Tibial artery (tissue), 4 donors: ENCODE measurements around the gene PSMD5.

Experiments
- DNase-seq, 2 donors: peaks; one replicate each; pipeline ENCODE4 v3.0.0-alpha.2; 2019
- H3K27ac ChIP-seq, 2 donors: fragments of 200-600 bp; sonication (generic) in 1 of 2; 1 replicate in 1 of 2; 2 replicates in 1 of 2; pipeline ENCODE4 v1.5.1; 2018 to 2019; ENCODE audit warnings: mild to moderate bottlenecking in 1 of 2
- H3K27me3 ChIP-seq, 2 donors: fragments of 200-600 bp; sonication (generic) in 1 of 2; one replicate each; pipeline versions ENCODE4 v1.5.1 to v1.6.0; 2016 to 2019
- H3K36me3 ChIP-seq, 3 donors: fragments of 200-600 bp; sonication (generic) in 2 of 3; one replicate each; pipeline ENCODE4 v1.5.1; 2016 to 2019; ENCODE audit warnings: mild to moderate bottlenecking in 2 of 3
- H3K4me1 ChIP-seq, 4 donors: fragments of 200-600 bp; sonication (generic) in 2 of 4; 1 replicate in 3 of 4; 2 replicates in 1 of 4; pipeline ENCODE4 v1.5.1; 2016 to 2019
- H3K4me3 ChIP-seq, 2 donors: fragments of 200-600 bp; sonication (generic) in 1 of 2; 1 replicate in 1 of 2; 2 replicates in 1 of 2; pipeline ENCODE4 v1.5.1; 2018 to 2019; ENCODE audit warnings: mild to moderate bottlenecking in 2 of 2
- H3K9me3 ChIP-seq, 3 donors: fragments of 200-600 bp; sonication (generic) in 1 of 3; one replicate each; pipeline ENCODE4 v1.5.1; 2016 to 2019
- CTCF ChIP-seq, 2 experiments: fragments of 200-600 bp in 1 of 2; fragments of 450-650 bp in 1 of 2; IDR thresholded peaks; one replicate each; pipeline ENCODE4 v1.5.1; 2017 to 2019; ENCODE audit warnings: antibody characterized with exemption in 2 of 2, mild to moderate bottlenecking in 1 of 2, moderate library complexity in 1 of 2
- intact Hi-C: fragments of 100-400 bp; cut with DNase I; formaldehyde crosslinking; loops from one replicate; pipeline ENCODE4 v1.15.0; 2023; ENCODE audit warnings: low total_unique reads

Gene PSMD5

GRCh38 chr9:120839146-120839545 lies 3.6 kb downstream of the PSMD5 start:
- Histone ChIP-seq H3K4me3 (no peak overlapping the region), H3K27me3 (no peaks in the 10 kb centered on the region), H3K4me1 (peaks cover 0 to 36% (median 16%) of the 10 kb centered on the region in 4 donors), H3K36me3 (peaks cover 0 to 18% (median 4%) of the 10 kb centered on the region in 3 donors), H3K27ac (no peak overlapping the region), H3K9me3 (no peaks in the 10 kb centered on the region)
- intact Hi-C loops: no loop called here
- no peak for DNase-seq
- TF ChIP-seq CTCF (IDR thresholded peaks at IDR 0.05): no peak

- Histone ChIP-seq H3K9me3 (no peaks in the 10 kb centered on the region), H3K4me3 (no peak overlapping the region), H3K36me3 (peaks cover 4 to 24% (median 9%) of the 10 kb centered on the region in 3 donors), H3K27ac (no peak overlapping the region), H3K4me1 (peaks cover 0 to 30% (median 8%) of the 10 kb centered on the region in 4 donors), H3K27me3 (no peaks in the 10 kb centered on the region)
- no peak for TF ChIP-seq CTCF (IDR thresholded peaks at IDR 0.05)
- intact Hi-C loops: no loop called here
- no peak for DNase-seq
Observed at GRCh38 chr9:120837921-120838320, 4.8 kb downstream of the PSMD5 start.

- Histone ChIP-seq H3K4me3 (no peak overlapping the region), H3K36me3 (peaks cover 47 to 58% (median 48%) of the 10 kb centered on the region in 3 donors), H3K27ac (no peak overlapping the region), H3K9me3 (no peaks in the 10 kb centered on the region), H3K27me3 (no peaks in the 10 kb centered on the region), H3K4me1 (no peaks in the 10 kb centered on the region)
- DNase-seq: no peak
- intact Hi-C loops: no loop called here
- no peak for TF ChIP-seq CTCF (IDR thresholded peaks at IDR 0.05)
Observed at GRCh38 chr9:120833325-120833724, 9.4 kb downstream of the PSMD5 start.

GRCh38 chr9:120832807-120833206 lies 9.9 kb downstream of the PSMD5 start:
- no peak overlapping the region for H3K4me3 ChIP-seq
- peaks cover 50 to 63% (median 52%) of the 10 kb centered on the region in 3 donors for H3K36me3 ChIP-seq
- H3K9me3 ChIP-seq: no peaks in the 10 kb centered on the region
- no peaks in the 10 kb centered on the region for H3K27me3 ChIP-seq
- DNase-seq: no peak
- no peak overlapping the region for H3K27ac ChIP-seq
- no peaks in the 10 kb centered on the region for H3K4me1 ChIP-seq
- intact Hi-C loops: no loop called here
- no peak for TF ChIP-seq CTCF (IDR thresholded peaks at IDR 0.05)

- H3K36me3 ChIP-seq: peaks cover 62 to 82% (median 66%) of the 10 kb centered on the region in 3 donors
Observed at GRCh38 chr9:120830865-120831264, 11.9 kb downstream of the PSMD5 start.

More at GRCh38 chr9:120830865-120831264, 11.9 kb downstream of the PSMD5 start:
- TF ChIP-seq CTCF (IDR thresholded peaks at IDR 0.05): no peak
- Histone ChIP-seq H3K9me3 (no peaks in the 10 kb centered on the region), H3K4me1 (no peaks in the 10 kb centered on the region), H3K27ac (no peak overlapping the region), H3K4me3 (no peak overlapping the region), H3K27me3 (no peaks in the 10 kb centered on the region)
- intact Hi-C loops: no loop called here
- no peak for DNase-seq
